Measurements from ENCODE around the gene ACTA1. TPM values are rescaled to one million over a fixed set of nuclear protein-coding genes. Genes with fewer than 3 reads are reported as not detected.

Gene ACTA1
- total and polyA plus RNA-seq, 2 of the 8 experiments (the other 6 are each of a cell fraction or from before 2014, with no cell fraction given) = 23.5 to 58.2 TPM

DNA sequence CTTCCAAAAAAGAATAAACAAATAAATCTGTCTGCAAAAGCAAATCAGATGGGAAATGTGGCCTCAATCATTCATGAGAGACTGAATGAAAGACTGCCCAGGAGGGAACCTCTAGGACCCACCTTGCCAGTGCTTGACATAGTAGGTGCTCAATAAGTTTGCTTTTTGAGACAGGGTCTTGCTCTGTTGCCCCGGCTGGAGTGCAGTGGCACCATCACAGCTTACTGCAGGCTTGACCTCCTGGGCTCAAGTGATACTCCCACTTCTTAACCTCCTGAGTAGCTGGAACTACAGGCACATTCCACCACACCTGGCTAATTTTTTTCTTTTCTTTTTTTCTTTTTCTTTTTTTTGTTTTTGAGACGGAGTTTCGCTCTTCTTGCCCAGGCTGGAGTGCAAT is 50.7 kb downstream of the ACTA1 start:
- H3K23ac ChIP-seq (ENCODE audit: insufficient read length) = no peak overlapping the region
- no peaks in the 10 kb centered on the region for H3K23me2 ChIP-seq (ENCODE audit: low read depth, low read length)
- no peak overlapping the region for H3K9ac ChIP-seq (replicated peaks in 1 of 4; ENCODE audit: extremely low read depth in 1 of 4, low read depth in 3 of 4, low read length in 3 of 4)
- no peaks in the 10 kb centered on the region for H3K9me3 ChIP-seq (ENCODE audit: insufficient read depth in 2 of 2, low read depth in 1 of 2, low read length in 1 of 2)
- no peak overlapping the region for H2AFZ ChIP-seq (ENCODE audit: low read length)
- H3K27me3 ChIP-seq (replicated peaks in 1 of 4; ENCODE audit: control insufficient read depth in 3 of 4, extremely low read depth in 1 of 4, insufficient read depth in 3 of 4, low read length in 3 of 4) = peaks cover 0 to 2% (median under 1%) of the 10 kb centered on the region in 4 experiments; a peak in 2 of 7 replicates
- H4K5ac ChIP-seq (ENCODE audit: insufficient read length, low read depth, low read length) = no peak overlapping the region
- no peak overlapping the region for H3K18ac ChIP-seq (ENCODE audit: extremely low read depth, low read length)
- no peak overlapping the region for H2BK15ac ChIP-seq (ENCODE audit: low read length)
- no peaks in the 10 kb centered on the region for H4K20me1 ChIP-seq (replicated peaks in 1 of 2; ENCODE audit: control insufficient read depth in 1 of 2, insufficient read depth in 2 of 2, low read length in 2 of 2)
- H4K91ac ChIP-seq (replicated peaks; ENCODE audit: insufficient read length, low read length) = no peak overlapping the region
- H3K4ac ChIP-seq (replicated peaks; ENCODE audit: insufficient read length, low read depth, low read length) = no peak overlapping the region
- peaks cover 17 to 30% (median 20%) of the 10 kb centered on the region in 4 experiments for H3K4me1 ChIP-seq (replicated peaks in 1 of 4; ENCODE audit: control insufficient read depth in 3 of 4, insufficient read depth in 4 of 4, low read length in 3 of 4)
- no peak overlapping the region for H3K56ac ChIP-seq (replicated peaks; ENCODE audit: insufficient read length, low read depth, low read length)
- H4K8ac ChIP-seq (ENCODE audit: extremely low read depth, insufficient read depth, low read length) = no peak overlapping the region
- H3K27ac ChIP-seq (ENCODE audit: low read depth, low read length) = no peak overlapping the region
- ChIA-PET CTCF (ENCODE audit: partially characterized antibody) (interaction anchor here (1.2 kb wide), 1 partner anchor 16 kb away, joined by 3 read pairs; no protein-coding TSS in a partner anchor), POLR2A (ENCODE audit: partially characterized antibody) (interaction anchor here (1.1 kb wide), 1 partner anchor 39 kb away, joined by 3 read pairs; no protein-coding TSS in a partner anchor)
- H2BK5ac ChIP-seq (ENCODE audit: low read depth, low read length) = no peak overlapping the region
- H2BK120ac ChIP-seq (replicated peaks; ENCODE audit: low read depth, low read length) = no peak overlapping the region
- no peak overlapping the region for H2AK5ac ChIP-seq (ENCODE audit: low read depth, low read length)
- H2BK12ac ChIP-seq (ENCODE audit: low read depth, low read length) = no peak overlapping the region
- H3K4me2 ChIP-seq (ENCODE audit: insufficient read depth in 1 of 2, low read depth in 2 of 2, low read length in 2 of 2) = no peak overlapping the region
- H3K14ac ChIP-seq (ENCODE audit: insufficient read length) = no peak overlapping the region
- H3K36me3 ChIP-seq (ENCODE audit: control insufficient read depth in 2 of 4, insufficient read depth in 4 of 4, low read length in 3 of 4) = no peaks in the 10 kb centered on the region
- no peak for FAIRE-seq
- WGBS, 2 experiments (ENCODE audit: extremely low coverage in 1 of 2, insufficient coverage in 1 of 2, insufficient read length in 1 of 2, insufficient replicate concordance in 2 of 2, low coverage in 1 of 2, low lambda C conversion rate in 2 of 2, missing lambda C conversion rate in 1 of 2) = 98% methylated on average over 3 of the region's 3 CpGs; no CpG with 5 or more reads in 1 of the 2 experiments
- no peaks in the 10 kb centered on the region for H3K79me1 ChIP-seq (ENCODE audit: low read depth, low read length)
- H3K79me2 ChIP-seq (ENCODE audit: control insufficient read depth in 1 of 2, insufficient read depth in 2 of 2, low read length in 2 of 2) = no peaks in the 10 kb centered on the region
- DNase-seq (ENCODE audit: low read depth in 1 of 2, low spot score in 2 of 2) = no peak
- no peak overlapping the region for H3K4me3 ChIP-seq (ENCODE audit: extremely low read depth in 1 of 4, insufficient read depth in 2 of 4, low read depth in 3 of 4, low read length in 4 of 4)
- no peak overlapping the region for H2BK20ac ChIP-seq (ENCODE audit: low read length)
- TF ChIP-seq CHD1 (IDR thresholded peaks at IDR 0.05; ENCODE audit: low read depth, low read length) = no peak
- TF ChIP-seq, protein P1, sequence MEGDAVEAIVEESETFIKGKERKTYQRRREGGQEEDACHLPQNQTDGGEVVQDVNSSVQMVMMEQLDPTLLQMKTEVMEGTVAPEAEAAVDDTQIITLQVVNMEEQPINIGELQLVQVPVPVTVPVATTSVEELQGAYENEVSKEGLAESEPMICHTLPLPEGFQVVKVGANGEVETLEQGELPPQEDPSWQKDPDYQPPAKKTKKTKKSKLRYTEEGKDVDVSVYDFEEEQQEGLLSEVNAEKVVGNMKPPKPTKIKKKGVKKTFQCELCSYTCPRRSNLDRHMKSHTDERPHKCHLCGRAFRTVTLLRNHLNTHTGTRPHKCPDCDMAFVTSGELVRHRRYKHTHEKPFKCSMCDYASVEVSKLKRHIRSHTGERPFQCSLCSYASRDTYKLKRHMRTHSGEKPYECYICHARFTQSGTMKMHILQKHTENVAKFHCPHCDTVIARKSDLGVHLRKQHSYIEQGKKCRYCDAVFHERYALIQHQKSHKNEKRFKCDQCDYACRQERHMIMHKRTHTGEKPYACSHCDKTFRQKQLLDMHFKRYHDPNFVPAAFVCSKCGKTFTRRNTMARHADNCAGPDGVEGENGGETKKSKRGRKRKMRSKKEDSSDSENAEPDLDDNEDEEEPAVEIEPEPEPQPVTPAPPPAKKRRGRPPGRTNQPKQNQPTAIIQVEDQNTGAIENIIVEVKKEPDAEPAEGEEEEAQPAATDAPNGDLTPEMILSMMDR (IDR thresholded peaks at IDR 0.05; ENCODE audit: control extremely low read depth in 1 of 3, insufficient read depth in 1 of 3, low read depth in 1 of 3, low read length in 3 of 3) = no peak
- no peak for TF ChIP-seq SIRT6 (IDR thresholded peaks at IDR 0.05; ENCODE audit: low read length)
- no peak for TF ChIP-seq NRF1 (IDR thresholded peaks at IDR 0.05; ENCODE audit: low read depth, low read length)
- no peak for TF ChIP-seq GABPA (IDR thresholded peaks at IDR 0.05; ENCODE audit: borderline replicate concordance, insufficient read depth, low read length)
- TF ChIP-seq BCL11A (IDR thresholded peaks at IDR 0.05; ENCODE audit: low read depth in 2 of 2, low read length in 2 of 2) = no peak
- TF ChIP-seq TBP (IDR thresholded peaks at IDR 0.05; ENCODE audit: low read depth, low read length) = no peak
- no peak for TF ChIP-seq ASH2L (IDR thresholded peaks at IDR 0.05; ENCODE audit: low read length)
- TF ChIP-seq, protein P2, sequence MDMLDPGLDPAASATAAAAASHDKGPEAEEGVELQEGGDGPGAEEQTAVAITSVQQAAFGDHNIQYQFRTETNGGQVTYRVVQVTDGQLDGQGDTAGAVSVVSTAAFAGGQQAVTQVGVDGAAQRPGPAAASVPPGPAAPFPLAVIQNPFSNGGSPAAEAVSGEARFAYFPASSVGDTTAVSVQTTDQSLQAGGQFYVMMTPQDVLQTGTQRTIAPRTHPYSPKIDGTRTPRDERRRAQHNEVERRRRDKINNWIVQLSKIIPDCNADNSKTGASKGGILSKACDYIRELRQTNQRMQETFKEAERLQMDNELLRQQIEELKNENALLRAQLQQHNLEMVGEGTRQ (IDR thresholded peaks at IDR 0.05; ENCODE audit: low read length) = no peak
- no peak for TF ChIP-seq RAD21 (IDR thresholded peaks at IDR 0.05 in 1 of 2, conservative IDR thresholded peaks at IDR 0.05 in 1 of 2; ENCODE audit: low read depth in 2 of 2, low read length in 2 of 2)

Measured in H1 (cell line).